HCT116 (cell line): ENCODE data around the gene METTL15. TPM values are rescaled to one million over a fixed set of nuclear protein-coding genes. Genes with fewer than 3 reads are reported as not detected.
"Not testable (repeated sequence)": the region's sequence is repeated elsewhere in the genome, so short reads cannot be mapped to it uniquely, and the experiment has no call there.

Experiments used
- ATAC-seq: fragments of 200-7000 bp; cut with Tn5 transposase; 2 replicates; pipeline ENCODE4 v1.9.1; 2020; ENCODE audit warnings: mild to moderate bottlenecking, moderate library complexity
- BruUV-seq: library from RNA; stranded (reverse); fragments of 400-500 nt; replicated peaks from 2 replicates; lab custom pipeline; 2021; lab: Mats Ljungman, UMichigan
- CTCF ChIA-PET: fragments of 300-600 bp; sonication (Branson Sonifier 250); formaldehyde crosslinking; loops from one replicate; lab custom pipeline; 2021; ENCODE audit warnings: antibody characterized with exemption; lab: Charles Lee
- POLR2A ChIA-PET: fragments of 300-600, 350-600 bp; sonication (Branson Sonifier 250); formaldehyde crosslinking; loops from one replicate; lab custom pipeline; 2021; ENCODE audit warnings: antibody characterized with exemption; lab: Charles Lee
- RAD21 ChIA-PET, 2 experiments: fragments of 300-600 bp; sonication (Branson Sonifier 250); formaldehyde crosslinking; loops; one replicate each; lab custom pipeline; 2023; ENCODE audit warnings: low total read pairs in 2 of 2; ENCODE audit not compliant: uncharacterized antibody in 2 of 2, unreplicated experiment in 2 of 2, low non-redundant PET in 1 of 2; lab: Charles Lee
- DNase-seq: peaks from one replicate; pipeline ENCODE4 v3.0.0-alpha.2; 2010; ENCODE audit warnings: low read depth, low spot score
- H2AFZ ChIP-seq: fragments of 200-600 bp; shearing (Covaris generic), sonication (generic); 2 replicates; pipeline ENCODE4 v1.6.1; 2017; ENCODE audit warnings: low read depth, mixed run types, mixed read lengths, antibody characterized with exemption, low read length; ENCODE audit not compliant: poor library complexity, severe bottlenecking
- H3K27ac ChIP-seq: 2 replicates; pipeline ENCODE4 v1.5.1; 2012; ENCODE audit warnings: low read depth, low read length
- H3K27me3 ChIP-seq: fragments of 200-600 bp; sonication (generic); 2 replicates; pipeline ENCODE4 v1.6.1; 2016; ENCODE audit warnings: mixed run types, low read length, mixed read lengths; ENCODE audit not compliant: insufficient read depth
- H3K36me3 ChIP-seq, 2 experiments: fragments of 200-500 bp in 1 of 2; fragments of 200-600 bp in 1 of 2; sonication (Bioruptor generic) in 1 of 2; sonication (generic) in 1 of 2; 2 replicates each; pipeline versions ENCODE4 v1.5.1 to v1.6.1; 2014 to 2016; ENCODE audit warnings: low read length in 2 of 2, inconsistent platforms in 1 of 2, mixed read lengths in 1 of 2, mixed run types in 1 of 2; ENCODE audit not compliant: insufficient read depth in 2 of 2, control insufficient read depth in 1 of 2
- H3K4me1 ChIP-seq, 2 experiments: fragments of 200-600 bp in 1 of 2; sonication (generic) in 1 of 2; 2 replicates each; pipeline versions ENCODE4 v1.5.1 to v1.6.1; 2012 to 2017; ENCODE audit warnings: low read length in 2 of 2, inconsistent platforms in 1 of 2, mild to moderate bottlenecking in 1 of 2, mixed read lengths in 1 of 2, mixed run types in 1 of 2, moderate library complexity in 1 of 2; ENCODE audit not compliant: insufficient read depth in 2 of 2, control insufficient read depth in 1 of 2
- H3K4me2 ChIP-seq: fragments of 200-600 bp; sonication (generic); 2 replicates; pipeline ENCODE4 v1.6.1; 2017; ENCODE audit warnings: mixed run types, low read length, mixed read lengths
- H3K4me3 ChIP-seq, 2 experiments: fragments of 200-600 bp in 1 of 2; sonication (generic) in 1 of 2; replicated peaks in 1 of 2; 2 replicates each; pipeline ENCODE4 v1.5.1; 2011 to 2016; ENCODE audit warnings: low read length in 2 of 2, control low read depth in 1 of 2, low read depth in 1 of 2, mild to moderate bottlenecking in 1 of 2, mixed read lengths in 1 of 2, mixed run types in 1 of 2
- H3K79me2 ChIP-seq: fragments of 200-600 bp; sonication (generic); 2 replicates; pipeline ENCODE4 v1.6.1; 2017; ENCODE audit warnings: mild to moderate bottlenecking, mixed run types, low read length, moderate library complexity, mixed read lengths; ENCODE audit not compliant: insufficient read depth
- H3K9ac ChIP-seq: fragments of 200-600 bp; sonication (generic); 2 replicates; pipeline ENCODE4 v1.6.1; 2016; ENCODE audit warnings: low read length, mixed read lengths
- H3K9me2 ChIP-seq: fragments of 200-600 bp; sonication (generic), shearing (Covaris generic); 2 replicates; pipeline ENCODE4 v1.6.1; 2017; ENCODE audit warnings: mixed run types, mild to moderate bottlenecking, moderate library complexity; ENCODE audit not compliant: insufficient read depth
- H3K9me3 ChIP-seq, 2 experiments: fragments of 200-500 bp in 1 of 2; fragments of 200-600 bp in 1 of 2; sonication (Bioruptor generic) in 1 of 2; sonication (generic) in 1 of 2; 2 replicates each; pipeline ENCODE4 v1.6.1; 2014 to 2017; ENCODE audit warnings: low read length in 2 of 2, mixed read lengths in 2 of 2, inconsistent platforms in 1 of 2, low read depth in 1 of 2, mild to moderate bottlenecking in 1 of 2, mixed run types in 1 of 2, moderate library complexity in 1 of 2; ENCODE audit not compliant: control insufficient read depth in 1 of 2, insufficient read depth in 1 of 2
- H4K20me1 ChIP-seq: fragments of 200-600 bp; sonication (generic), shearing (Covaris generic); 2 replicates; pipeline ENCODE4 v1.6.1; 2017; ENCODE audit warnings: mixed run types, mild to moderate bottlenecking, moderate library complexity; ENCODE audit not compliant: insufficient read depth
- CEBPB ChIP-seq: IDR thresholded peaks from 2 replicates; pipeline ENCODE4 v1.6.1; 2012; ENCODE audit warnings: low read depth
- CTCF ChIP-seq, 3 experiments: fragments of 200-600 bp in 1 of 3; sonication (generic) in 1 of 3; IDR thresholded peaks in 2 of 3; conservative IDR thresholded peaks in 1 of 3; 2 replicates each; pipeline ENCODE4 v1.5.1; 2012 to 2017; ENCODE audit warnings: low read depth in 2 of 3, low read length in 2 of 3, antibody characterized with exemption in 1 of 3, borderline replicate concordance in 1 of 3, control low read depth in 1 of 3, mild to moderate bottlenecking in 1 of 3, mixed read lengths in 1 of 3, mixed run types in 1 of 3, moderate library complexity in 1 of 3; ENCODE audit not compliant: insufficient read depth in 1 of 3
- EGR1 ChIP-seq: IDR thresholded peaks from 2 replicates; pipeline ENCODE4 v1.6.1; 2012; ENCODE audit warnings: low read depth
- ELF1 ChIP-seq: IDR thresholded peaks from 2 replicates; pipeline ENCODE4 v1.6.1; 2012; ENCODE audit warnings: low read depth, borderline replicate concordance
- POLR2A ChIP-seq: IDR thresholded peaks from 2 replicates; pipeline ENCODE4 v1.7.0; 2011; ENCODE audit warnings: borderline replicate concordance; ENCODE audit not compliant: insufficient read depth, insufficient read length; ENCODE audit errors: extremely low read depth
- SIN3A ChIP-seq: IDR thresholded peaks from 2 replicates; pipeline ENCODE4 v1.6.1; 2012; ENCODE audit warnings: low read depth
- SP1 ChIP-seq: IDR thresholded peaks from 2 replicates; pipeline ENCODE4 v1.6.1; 2012; ENCODE audit warnings: low read depth
- TCF7L2 ChIP-seq: IDR thresholded peaks from 2 replicates; pipeline ENCODE4 v1.7.0; 2011; ENCODE audit warnings: borderline replicate concordance, inconsistent platforms; ENCODE audit not compliant: insufficient read depth, insufficient read length; ENCODE audit errors: extremely low read depth
- YY1 ChIP-seq: IDR thresholded peaks from 2 replicates; pipeline ENCODE4 v1.6.1; 2011; ENCODE audit warnings: low read length, low read depth, moderate library complexity, mild to moderate bottlenecking; ENCODE audit not compliant: insufficient replicate concordance; ENCODE audit errors: extremely low read depth
- ZFX ChIP-seq: fragments of 450-650 bp; IDR thresholded peaks from 2 replicates; pipeline ENCODE4 v1.6.1; 2017
- ZNF274 ChIP-seq: fragments of 200-500 bp; sonication (Bioruptor generic); IDR thresholded peaks from 2 replicates; pipeline ENCODE4 v1.6.1; 2014; ENCODE audit warnings: mild to moderate bottlenecking, low read depth, low read length, inconsistent platforms
- intact Hi-C: fragments of 100-400 bp; cut with micrococcal nuclease; formaldehyde crosslinking; loops from 2 replicates; pipeline ENCODE4 v1.10.0; 2022
- total RNA-seq: library from RNA; stranded (reverse); gene quantifications from one replicate; pipeline ENCODE4 v1.2.1, GENCODE V29; 2021; ENCODE audit not compliant: unreplicated experiment
- TF ChIP-seq, protein P1 (sequence below): IDR thresholded peaks from 2 replicates; pipeline ENCODE4 v1.6.1; 2012

METTL15 gene
- total RNA-seq, 1 experiment from 2014 or later = 25.3 TPM

GRCh38 chr11:28209906-28210305 lies 101.7 kb downstream of the METTL15 start:
- Histone ChIP-seq H3K27ac (no peak overlapping the region), H3K4me3 (no peak overlapping the region), H3K9ac (no peak overlapping the region), H3K79me2 (peaks cover 16% of the 10 kb centered on the region), H3K27me3 (no peaks in the 10 kb centered on the region), H3K9me2 (no peaks in the 10 kb centered on the region), H3K9me3 (no peaks in the 10 kb centered on the region), H3K4me2 (no peak overlapping the region), H2AFZ (no peak overlapping the region), H3K36me3 (0 out of 4 replicates have a peak, but pooled peaks cover 0 to 9% of the 10 kb centered on the region in 2 experiments), H4K20me1 (no peaks in the 10 kb centered on the region), H3K4me1 (no peaks in the 10 kb centered on the region)
- ATAC-seq = no peak
- ChIA-PET CTCF (no interaction called here), RAD21 (no interaction called here), POLR2A (no interaction called here)
- intact Hi-C loops = no loop called here
- no TSS peak for BruUV-seq
- TF ChIP-seq CEBPB (no peak), POLR2A (no peak), ZFX (no peak), TCF7L2 (no peak), CTCF (IDR thresholded peaks at IDR 0.05 in 2 of 3, conservative IDR thresholded peaks at IDR 0.05 in 1 of 3; ENCODE audit: borderline replicate concordance in 1 of 3, insufficient read depth in 1 of 3, low read depth in 2 of 3, low read length in 2 of 3) (no peak), EGR1 (no peak), SIN3A (no peak), ELF1 (no peak), ZNF274 (no peak), SP1 (no peak), YY1 (no peak)
- TF ChIP-seq, protein P1, sequence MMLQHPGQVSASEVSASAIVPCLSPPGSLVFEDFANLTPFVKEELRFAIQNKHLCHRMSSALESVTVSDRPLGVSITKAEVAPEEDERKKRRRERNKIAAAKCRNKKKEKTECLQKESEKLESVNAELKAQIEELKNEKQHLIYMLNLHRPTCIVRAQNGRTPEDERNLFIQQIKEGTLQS = no peak
- no peak for DNase-seq

- RAD21 ChIA-PET, H3K4me1 ChIP-seq, intact Hi-C loops, H3K9me2 ChIP-seq, H2AFZ ChIP-seq, H3K4me3 ChIP-seq, H3K9me3 ChIP-seq, H3K4me2 ChIP-seq, H3K27me3 ChIP-seq, CTCF ChIA-PET, DNase-seq, POLR2A ChIA-PET, H3K9ac ChIP-seq, H3K36me3 ChIP-seq, BruUV-seq, ATAC-seq, H4K20me1 ChIP-seq, H3K27ac ChIP-seq: not testable (repeated sequence)
- H3K79me2 ChIP-seq = peaks cover 24% of the 10 kb centered on the region; the same call in 1 of the 2 replicates
Measured at GRCh38 chr11:28222063-28222462, 113.9 kb downstream of the METTL15 start.
